Activated CD4-positive, alpha-beta T cell treated with anti-CD3 and anti-CD28 coated beads, Interleukin-2, amount 50 U/mL, for 16 hours (primary cell): ENCODE measurements around the gene ZNF575.

Source experiments
- DNase-seq: peaks from one replicate; pipeline ENCODE4 v3.0.0-alpha.2; 2020

ZNF575 gene

GRCh38 chr19:43532962-43533545 is at the start of gene ZNF575:
ZNF575 (plus strand) TSS chr19:43533188; CDS start chr19:43534423, 1,235 bp downstream.
- DNase-seq, result peak; percentile 88

GRCh38 chr19:43483281-43483680 is 49.7 kb upstream of the ZNF575 start:
- no peak for DNase-seq

GRCh38 chr19:43485951-43486350 is 47.0 kb upstream of the ZNF575 start:
- no peak for DNase-seq

GRCh38 chr19:43486412-43486811 is 46.6 kb upstream of the ZNF575 start:
- DNase-seq, result no peak

GRCh38 chr19:43488179-43488578 is 44.8 kb upstream of the ZNF575 start:
- DNase-seq, result no peak

GRCh38 chr19:43489310-43489709 is 43.7 kb upstream of the ZNF575 start:
- no peak for DNase-seq

GRCh38 chr19:43489979-43490599 is 42.9 kb upstream of the ZNF575 start:
- no peak for DNase-seq

- DNase-seq, result no peak
These were observed 42.2 kb upstream of the ZNF575 start for GRCh38 chr19:43490759-43491158.

- DNase-seq, result no peak
These were observed 37.9 kb upstream of the ZNF575 start for GRCh38 chr19:43495082-43495481.

GRCh38 chr19:43496960-43497359 is 36.0 kb upstream of the ZNF575 start:
- no peak for DNase-seq

- DNase-seq, result no peak
These were observed 34.6 kb upstream of the ZNF575 start for GRCh38 chr19:43498233-43498842.

- no peak for DNase-seq
These were observed 33.9 kb upstream of the ZNF575 start for GRCh38 chr19:43499042-43499441.

GRCh38 chr19:43501661-43502418 is 31.1 kb upstream of the ZNF575 start:
- no peak for DNase-seq

- DNase-seq, result no peak
These were observed 30.5 kb upstream of the ZNF575 start for GRCh38 chr19:43502419-43502976.

GRCh38 chr19:43503501-43504425 is 29.2 kb upstream of the ZNF575 start:
- DNase-seq, result peak; percentile 98

- peak; percentile 42 for DNase-seq
These were observed 28.4 kb upstream of the ZNF575 start, which contains the start of gene PHLDB3 for GRCh38 chr19:43504426-43505185. PHLDB3 (minus strand) TSS chr19:43504746; CDS start chr19:43504118, 628 bp downstream.

- DNase-seq, result no peak
These were observed 27.9 kb upstream of the ZNF575 start for GRCh38 chr19:43505186-43505456.

GRCh38 chr19:43505941-43506340 is 27.0 kb upstream of the ZNF575 start:
- no peak for DNase-seq

- no peak for DNase-seq
These were observed 26.4 kb upstream of the ZNF575 start for GRCh38 chr19:43506629-43507028.

- no peak for DNase-seq
These were observed 25.1 kb upstream of the ZNF575 start for GRCh38 chr19:43507880-43508279.

- no peak for DNase-seq
These were observed 22.3 kb upstream of the ZNF575 start for GRCh38 chr19:43510713-43511112.

- DNase-seq, result no peak
These were observed 21.7 kb upstream of the ZNF575 start for GRCh38 chr19:43511324-43511723.
